Keratinocyte (primary cell): ENCODE data around the gene ZNF99.
"Not testable (repeated sequence)": the region's sequence is repeated elsewhere in the genome, so short reads cannot be mapped to it uniquely, and the experiment has no call there.

ENCODE experiments used
- CTCF ChIP-seq, 3 experiments: IDR thresholded peaks in 1 of 3; conservative IDR thresholded peaks in 1 of 3; optimal IDR thresholded peaks in 1 of 3; 2 replicates in 2 of 3; 3 replicates in 1 of 3; pipeline versions ENCODE3 to v1.5.1; 2011; ENCODE audit warnings: low read length in 3 of 3, mild to moderate bottlenecking in 3 of 3, moderate library complexity in 2 of 3, control low read depth in 1 of 3, inconsistent platforms in 1 of 3; ENCODE audit not compliant: insufficient read depth in 2 of 3; ENCODE audit errors: extremely low read depth in 1 of 3
- EZH2 ChIP-seq: IDR thresholded peaks from one replicate; pipeline ENCODE4 v1.6.1; 2012; ENCODE audit warnings: inconsistent platforms, mild to moderate bottlenecking, low read length, moderate library complexity

DNA sequence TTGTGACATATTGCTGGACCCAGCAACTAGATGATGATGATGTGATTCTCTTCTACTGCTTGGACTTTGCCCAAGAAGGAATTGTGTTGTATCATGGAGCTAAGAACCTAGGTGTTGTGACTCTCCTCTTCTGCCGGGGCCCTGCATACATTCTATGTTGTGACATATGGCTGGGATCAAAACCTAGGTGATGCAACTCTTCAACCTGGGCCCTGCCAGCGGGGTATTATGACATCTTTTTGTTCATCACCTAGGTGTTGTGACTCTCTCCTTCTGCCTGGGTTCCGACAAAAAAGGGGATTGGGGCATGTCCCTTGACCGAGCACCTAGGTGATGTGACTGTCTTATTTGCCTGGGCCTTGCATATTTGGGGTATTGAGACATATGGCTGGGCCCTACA is 55.7 kb downstream of the ZNF99 start:
- TF ChIP-seq CTCF (optimal IDR thresholded peaks at IDR 0.05 in 1 of 3, IDR thresholded peaks at IDR 0.05 in 1 of 3, conservative IDR thresholded peaks at IDR 0.05 in 1 of 3; ENCODE audit: extremely low read depth in 1 of 3, insufficient read depth in 2 of 3, low read length in 3 of 3); EZH2: not testable (repeated sequence)
